Spleen (tissue), 11 donors: ENCODE results near the gene OR2B2. TPM values are rescaled to one million over a fixed set of nuclear protein-coding genes. Genes with fewer than 3 reads are reported as not detected.

Source experiments
- DNase-seq: peaks from one replicate; pipeline ENCODE4 v3.0.0-alpha.2; 2020
- H3K27ac ChIP-seq, 8 donors: fragments of 200-600 bp; sonication (generic) in 7 of 8; 1 replicate in 4 of 8; 2 replicates in 4 of 8; pipeline versions ENCODE4 v1.5.0 to v1.8.0; 2016 to 2021; ENCODE audit warnings: inconsistent platforms in 4 of 8, mild to moderate bottlenecking in 4 of 8, moderate library complexity in 1 of 8
- H3K27me3 ChIP-seq, 7 donors: fragments of 200-600 bp; sonication (generic) in 6 of 7; replicated peaks in 1 of 7; 1 replicate in 4 of 7; 2 replicates in 3 of 7; pipeline versions ENCODE4 v1.5.0 to v1.8.0; 2016 to 2021; ENCODE audit warnings: inconsistent platforms in 3 of 7, mild to moderate bottlenecking in 1 of 7
- H3K36me3 ChIP-seq, 6 donors: fragments of 200-600 bp; sonication (generic) in 5 of 6; 1 replicate in 4 of 6; 2 replicates in 2 of 6; pipeline versions ENCODE4 v1.5.0 to v1.8.0; 2016 to 2021; ENCODE audit warnings: inconsistent platforms in 2 of 6
- H3K4me1 ChIP-seq, 6 donors: fragments of 200-600 bp; sonication (generic) in 5 of 6; 1 replicate in 3 of 6; 2 replicates in 3 of 6; pipeline versions ENCODE4 v1.5.0 to v1.8.0; 2016 to 2021; ENCODE audit warnings: inconsistent platforms in 3 of 6
- H3K4me3 ChIP-seq, 8 donors: fragments of 200-600 bp; sonication (generic) in 7 of 8; 1 replicate in 4 of 8; 2 replicates in 4 of 8; pipeline versions ENCODE4 v1.5.0 to v1.8.0; 2016 to 2021; ENCODE audit warnings: inconsistent platforms in 4 of 8, mild to moderate bottlenecking in 4 of 8, moderate library complexity in 2 of 8
- H3K9me3 ChIP-seq, 8 donors: fragments of 200-600 bp; sonication (generic) in 7 of 8; 1 replicate in 4 of 8; 2 replicates in 4 of 8; pipeline versions ENCODE4 v1.5.0 to v1.8.0; 2016 to 2021; ENCODE audit warnings: inconsistent platforms in 4 of 8
- POLR2A ChIP-seq, 3 donors: fragments of 450-650 bp; IDR thresholded peaks; one replicate each; pipeline ENCODE4 v1.5.1; 2017; ENCODE audit warnings: antibody characterized with exemption in 3 of 3, mild to moderate bottlenecking in 1 of 3
- POLR2AphosphoS5 ChIP-seq, 3 donors: sonication (generic); formaldehyde crosslinking; IDR thresholded peaks; one replicate each; pipeline ENCODE4 v1.5.1; 2017; ENCODE audit warnings: antibody characterized with exemption in 3 of 3
- WGBS, 5 donors: extraction: QIAGEN DNeasy Blood & Tissue Kit in 3 of 5; methylation state at CpG; one replicate each; pipeline versions ENCODE4 v1.1.5 to v1.1.7; 2013 to 2018; 5-methylcytosine and 5-hydroxymethylcytosine counted together
- intact Hi-C: fragments of 100-400 bp; cut with DNase I; formaldehyde crosslinking; loops from one replicate; pipeline ENCODE4 v1.15.0; 2023; ENCODE audit warnings: low total_unique reads
- polyA plus RNA-seq, 3 donors: library from polyadenylated mRNA; stranded (reverse); fragments of 200-250 nt; gene quantifications; one replicate each; pipeline ENCODE4 v1.2.1, GENCODE V29; 2013
- total RNA-seq, 7 donors: library from RNA; depleted of rRNA in 3 of 7; stranded (reverse); fragments of >200 nt in 3 of 7; fragmentation: NEBNext Ultra II Directional in 4 of 7; extraction: Animal tissue kit (Norgen Biotek cat#: 25700) in 4 of 7; gene quantifications; one replicate each; pipeline versions ENCODE4 v1.1.0 to v1.2.1, GENCODE V29; 2016 to 2021
- TF ChIP-seq, protein P1 (sequence below), 11 experiments: fragments of 200-600 bp in 7 of 11; fragments of 450-650 bp in 4 of 11; sonication (generic) in 4 of 11; IDR thresholded peaks in 8 of 11; conservative IDR thresholded peaks in 3 of 11; 1 replicate in 7 of 11; 2 replicates in 4 of 11; pipeline versions ENCODE4 v1.4.0 to v1.8.0; 2016 to 2021; ENCODE audit warnings: antibody characterized with exemption in 11 of 11, inconsistent platforms in 4 of 11, mild to moderate bottlenecking in 1 of 11
- donor health status: healthy with polysubstance abuse.
- donor health status: DM: no; HTN: no; CAD: no; lungs with moderate emphysema.
- donor health status: DM: no; HTN: no; CAD: no.
- donor health status: Bipolar disorder and iron deficiency.
- donor health status: healthy.
- donor health status: DM: no; HTN: no; CAD: no.
- donor health status: DM: yes; HTN: yes; CAD: no.

Gene OR2B2
- total and polyA plus RNA-seq, 10 donors = not detected

DNA sequence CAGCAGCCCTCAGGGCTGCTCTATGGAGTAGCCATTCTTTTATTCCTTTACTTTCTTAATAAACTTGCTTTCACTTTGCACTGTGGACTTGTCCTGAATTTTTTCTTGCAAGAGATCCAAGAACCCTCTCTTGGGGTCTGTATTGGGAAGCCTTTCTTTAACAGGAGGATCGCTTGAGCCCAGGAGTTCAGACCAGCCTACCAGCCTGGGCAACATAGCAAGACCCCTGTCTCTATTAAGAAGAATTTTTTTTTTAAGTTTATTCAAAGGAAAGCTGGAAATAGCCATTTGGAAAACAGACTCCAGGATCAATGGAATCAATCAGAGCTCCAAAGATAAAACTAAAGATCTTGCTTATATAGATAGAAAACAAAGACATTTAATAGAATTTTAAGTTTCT, 29.1 kb downstream of the OR2B2 start:
- intact Hi-C loops = no loop called here
- Histone ChIP-seq H3K9me3 (no peaks in the 10 kb centered on the region), H3K36me3 (no peaks in the 10 kb centered on the region), H3K27ac (no peak overlapping the region), H3K4me1 (no peaks in the 10 kb centered on the region), H3K4me3 (no peak overlapping the region), H3K27me3 (peaks cover 0 to 2% (median 0%) of the 10 kb centered on the region in 7 donors)
- TF ChIP-seq POLR2A (IDR thresholded peaks at IDR 0.05) (no peak), POLR2AphosphoS5 (IDR thresholded peaks at IDR 0.05) (no peak)
- TF ChIP-seq, protein P1, sequence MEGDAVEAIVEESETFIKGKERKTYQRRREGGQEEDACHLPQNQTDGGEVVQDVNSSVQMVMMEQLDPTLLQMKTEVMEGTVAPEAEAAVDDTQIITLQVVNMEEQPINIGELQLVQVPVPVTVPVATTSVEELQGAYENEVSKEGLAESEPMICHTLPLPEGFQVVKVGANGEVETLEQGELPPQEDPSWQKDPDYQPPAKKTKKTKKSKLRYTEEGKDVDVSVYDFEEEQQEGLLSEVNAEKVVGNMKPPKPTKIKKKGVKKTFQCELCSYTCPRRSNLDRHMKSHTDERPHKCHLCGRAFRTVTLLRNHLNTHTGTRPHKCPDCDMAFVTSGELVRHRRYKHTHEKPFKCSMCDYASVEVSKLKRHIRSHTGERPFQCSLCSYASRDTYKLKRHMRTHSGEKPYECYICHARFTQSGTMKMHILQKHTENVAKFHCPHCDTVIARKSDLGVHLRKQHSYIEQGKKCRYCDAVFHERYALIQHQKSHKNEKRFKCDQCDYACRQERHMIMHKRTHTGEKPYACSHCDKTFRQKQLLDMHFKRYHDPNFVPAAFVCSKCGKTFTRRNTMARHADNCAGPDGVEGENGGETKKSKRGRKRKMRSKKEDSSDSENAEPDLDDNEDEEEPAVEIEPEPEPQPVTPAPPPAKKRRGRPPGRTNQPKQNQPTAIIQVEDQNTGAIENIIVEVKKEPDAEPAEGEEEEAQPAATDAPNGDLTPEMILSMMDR (IDR thresholded peaks at IDR 0.05 in 8 of 11, conservative IDR thresholded peaks at IDR 0.05 in 3 of 11) = no peak
- WGBS, 5 donors = 94 to 100% (median 97%) methylated on average over 1 of the region's 1 CpG
- no peak for DNase-seq

DNA sequence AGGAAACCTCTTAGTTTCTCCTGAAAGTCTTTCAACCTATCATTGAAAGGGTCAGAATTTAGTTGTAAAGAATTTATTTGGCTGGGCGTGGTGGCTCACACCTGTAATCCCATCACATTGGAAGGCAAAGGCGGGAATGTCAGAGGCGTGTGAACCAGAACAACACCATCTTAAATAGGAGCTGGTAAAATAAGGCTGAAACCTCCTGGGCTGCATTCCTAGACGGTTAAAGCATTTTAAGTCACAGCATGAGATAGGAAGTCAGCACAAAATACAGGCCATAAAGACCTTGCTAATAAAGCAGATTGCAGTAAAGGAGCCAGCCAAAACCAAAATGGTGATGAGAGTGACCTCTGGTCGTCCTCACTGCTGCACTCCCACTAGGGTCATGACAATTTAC, 29.6 kb downstream of the OR2B2 start:
- 84 to 91% (median 88%) methylated on average over 5 of the region's 5 CpGs for WGBS, 5 donors
- intact Hi-C loops = no loop called here
- Histone ChIP-seq H3K36me3 (no peaks in the 10 kb centered on the region), H3K9me3 (no peaks in the 10 kb centered on the region), H3K27me3 (no peaks in the 10 kb centered on the region), H3K4me3 (no peak overlapping the region), H3K27ac (no peak overlapping the region), H3K4me1 (no peaks in the 10 kb centered on the region)
- DNase-seq = no peak
- TF ChIP-seq POLR2AphosphoS5 (IDR thresholded peaks at IDR 0.05) = no peak

DNA sequence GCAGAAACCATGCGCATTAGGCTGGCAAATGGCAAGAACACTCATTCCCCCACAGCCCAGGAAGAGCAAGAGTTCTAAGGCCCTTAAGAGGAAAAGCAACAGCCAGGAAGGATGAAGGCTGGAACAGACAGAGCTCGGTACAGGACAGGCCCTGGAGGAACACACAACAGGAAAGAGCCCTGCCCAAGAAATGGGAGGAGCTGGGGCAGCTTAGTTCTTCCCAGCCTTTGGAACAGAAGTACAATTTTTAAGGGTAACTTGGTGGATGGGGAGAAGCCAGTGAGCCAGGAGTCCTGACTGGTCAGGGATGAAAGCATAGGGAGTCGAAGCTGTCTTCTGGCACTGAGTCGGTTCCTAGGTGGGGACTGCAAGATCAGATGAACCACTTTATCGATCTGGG, 32.4 kb downstream of the OR2B2 start:
- TF ChIP-seq POLR2AphosphoS5 (IDR thresholded peaks at IDR 0.05) (no peak), POLR2A (IDR thresholded peaks at IDR 0.05) (no peak)
- TF ChIP-seq, protein P1 (IDR thresholded peaks at IDR 0.05 in 8 of 11, conservative IDR thresholded peaks at IDR 0.05 in 3 of 11) = no peak
- DNase-seq = no peak
- Histone ChIP-seq H3K4me1 (no peaks in the 10 kb centered on the region), H3K9me3 (no peaks in the 10 kb centered on the region), H3K36me3 (no peaks in the 10 kb centered on the region), H3K4me3 (no peak overlapping the region), H3K27ac (no peak overlapping the region), H3K27me3 (no peaks in the 10 kb centered on the region)
- intact Hi-C loops = no loop called here
- WGBS, 5 donors = 81 to 87% (median 82%) methylated on average over 5 of the region's 5 CpGs

DNA sequence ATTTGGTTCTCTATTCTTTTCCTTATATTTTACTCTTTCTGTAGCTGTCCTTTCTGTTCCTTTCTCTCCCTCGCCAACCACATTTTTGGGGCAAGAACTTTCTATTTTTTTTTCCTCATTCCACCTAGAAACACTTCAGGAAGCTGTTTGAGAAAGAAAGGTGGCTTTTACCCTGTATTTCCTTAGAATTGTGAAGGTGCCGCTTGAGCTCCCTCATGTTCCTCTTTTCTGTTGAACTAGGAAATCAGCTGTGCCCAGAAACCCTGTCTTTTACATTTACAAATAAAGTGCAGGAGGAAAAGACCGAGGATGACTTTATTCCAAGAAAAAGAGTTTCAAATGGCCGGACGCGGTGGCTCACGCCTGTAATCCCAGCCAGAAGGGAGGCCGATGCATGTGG, 38.2 kb downstream of the OR2B2 start:
- no peak for DNase-seq
- Histone ChIP-seq H3K36me3 (no peaks in the 10 kb centered on the region), H3K27me3 (no peaks in the 10 kb centered on the region), H3K4me3 (peak overlapping the region in 5 of 8 donors; percentile 40 to 72 (median 46)), H3K4me1 (peaks cover 5 to 31% (median 15%) of the 10 kb centered on the region in 6 donors), H3K9me3 (no peaks in the 10 kb centered on the region), H3K27ac (peak overlapping the region; percentile 94 to 97 (median 96))
- intact Hi-C loops = no loop called here
- WGBS, 5 donors = 41 to 56% (median 42%) methylated on average over 8 of the region's 8 CpGs
- TF ChIP-seq, protein P1 (IDR thresholded peaks at IDR 0.05 in 8 of 11, conservative IDR thresholded peaks at IDR 0.05 in 3 of 11) = no peak
- no peak for TF ChIP-seq POLR2AphosphoS5 (IDR thresholded peaks at IDR 0.05)
